ENCODE results near the gene CA5A. TPM values are rescaled to one million over a fixed set of nuclear protein-coding genes. Genes with fewer than 3 reads are reported as not detected.

The CA5A gene
- total RNA-seq = not detected in 2 replicates

DNA sequence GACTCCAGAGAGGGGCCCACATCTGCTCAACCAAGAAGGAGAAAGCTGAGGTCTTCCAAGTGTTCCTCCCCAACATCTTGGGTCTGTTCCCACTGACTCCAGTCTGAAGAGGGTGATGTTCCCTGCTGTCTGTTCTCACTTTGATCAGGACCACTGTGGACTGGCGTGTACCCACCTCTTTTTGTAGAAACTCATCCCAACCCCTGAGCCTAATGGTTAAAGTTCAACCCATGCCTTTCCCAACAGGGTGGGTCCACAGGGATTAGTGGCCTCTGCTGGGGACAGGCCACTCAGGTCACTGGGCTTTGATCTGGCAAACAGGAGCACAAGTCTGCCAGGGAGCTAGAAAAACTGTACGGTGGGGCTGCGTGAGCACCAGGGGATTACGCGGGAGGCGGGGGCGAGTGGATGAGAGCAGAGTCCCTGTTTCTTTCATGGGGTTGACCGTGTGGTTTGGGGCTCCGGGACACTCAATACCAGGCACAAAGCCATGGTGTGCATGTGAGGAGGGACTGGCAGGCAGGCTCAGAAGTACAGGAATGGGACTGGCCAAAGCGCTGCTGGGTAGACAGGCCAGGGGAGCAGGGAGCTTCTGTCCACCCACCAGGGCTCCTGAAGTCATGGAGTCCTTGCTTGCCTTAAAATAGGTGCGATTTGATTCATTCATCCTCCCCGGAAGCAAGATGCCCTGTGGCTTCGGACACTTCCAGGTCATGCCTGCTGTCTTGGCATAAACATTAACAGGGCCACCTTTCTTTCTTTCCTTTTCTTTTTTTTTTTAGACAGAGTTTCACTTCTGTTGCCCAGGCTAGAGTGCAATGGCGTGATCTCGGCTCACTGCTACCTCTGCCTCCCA is at the start of gene CA5A:
Gene CA5A (minus strand): TSS at position 155 of the 856 bp plus-strand sequence. CDS start 79 bp downstream, at position 76.

DNA sequence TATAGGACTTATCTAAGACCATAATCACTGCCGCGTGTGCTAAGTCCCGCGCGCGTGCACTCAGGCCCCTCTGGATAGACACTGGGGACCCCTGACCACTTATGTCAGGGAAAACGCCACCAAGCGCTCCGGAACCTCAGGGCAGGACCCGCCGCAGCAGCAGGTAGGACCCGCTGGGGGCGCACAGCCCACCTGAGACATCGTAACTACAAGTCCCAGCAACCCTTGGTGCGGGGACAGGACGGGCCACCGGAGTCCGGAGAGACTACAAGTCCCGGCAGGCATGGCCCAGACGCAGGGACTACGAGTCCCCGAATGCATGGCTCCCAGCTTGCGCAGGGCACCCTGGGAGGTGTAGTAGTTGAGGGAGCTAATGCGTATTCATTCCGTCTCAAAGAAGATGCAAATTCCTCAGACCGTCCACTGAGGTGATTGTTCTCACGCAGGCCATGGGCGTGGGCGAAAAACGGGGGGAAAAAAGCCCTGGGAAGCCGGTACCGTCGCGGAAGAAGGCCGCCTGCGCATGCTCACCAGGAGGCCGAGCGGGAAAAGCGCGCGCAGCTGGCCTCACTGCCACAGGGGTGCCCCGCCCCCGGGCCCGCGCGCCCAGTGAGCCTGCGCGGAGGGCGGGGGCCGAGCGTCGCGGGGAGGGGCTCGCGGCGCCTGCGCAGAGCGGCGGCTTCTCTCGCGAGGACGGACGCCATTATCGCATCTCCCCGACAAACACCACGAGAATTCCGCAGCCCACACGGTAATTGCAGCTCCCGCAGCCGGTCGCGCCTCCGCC is 14.6 kb upstream of the CA5A start, which contains the start of gene BANP:
Gene BANP (plus strand): TSS at position 670 of the 787 bp plus-strand sequence. CDS start 23,682 bp downstream, outside the sequence.

DNA sequence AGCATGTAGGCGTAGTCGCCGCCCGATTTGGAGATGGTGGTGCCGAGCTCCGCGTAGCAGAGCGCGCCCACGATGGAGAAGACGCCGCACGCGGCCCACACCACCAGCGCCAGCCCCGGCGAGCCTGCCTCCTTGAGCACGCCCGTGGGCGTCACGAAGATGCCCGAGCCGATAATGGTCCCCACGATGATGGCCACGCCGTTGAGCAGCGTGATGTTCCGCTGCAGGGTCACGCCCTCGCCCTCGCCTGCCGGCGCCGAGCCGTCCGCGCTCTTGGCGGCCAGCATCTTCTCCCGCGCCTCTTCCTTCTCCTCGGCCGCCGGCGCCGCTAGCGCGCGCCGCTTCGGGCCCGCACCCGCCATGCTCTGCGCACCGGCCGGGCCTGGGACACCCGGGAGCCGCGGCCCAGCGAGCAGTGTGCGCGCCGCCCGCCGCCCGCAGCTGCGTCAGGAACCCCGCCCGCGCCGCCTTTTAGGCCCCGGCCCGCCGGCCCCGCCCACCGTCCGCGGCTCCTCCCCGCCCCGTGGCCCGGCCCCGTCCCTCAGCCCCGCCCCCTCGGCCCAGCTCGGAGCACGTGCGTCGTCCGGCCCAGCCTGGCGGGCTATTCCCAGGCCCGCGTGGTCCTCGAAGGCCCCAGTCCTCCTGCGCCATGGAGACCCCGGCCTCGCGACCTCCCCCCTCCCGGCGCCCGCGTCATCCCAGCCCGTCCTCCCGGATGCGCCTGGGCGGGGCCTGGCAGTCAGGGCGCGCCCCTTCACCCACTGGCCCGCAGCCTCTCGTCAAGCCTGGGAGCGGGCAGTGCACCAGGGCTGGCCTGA is 67.1 kb downstream of the CA5A start, which contains the start of gene SLC7A5:
Gene SLC7A5 (minus strand): TSS at position 447 of the 818 bp plus-strand sequence. CDS start 85 bp downstream, at position 362.

Other genes with a start within 250 kb of the CA5A start
- gene KLHDC4, start 170.5 kb downstream of the CA5A start, total RNA-seq = 10.0 and 12.0 TPM in 2 replicates
- gene SLC7A5, start 67.0 kb downstream of the CA5A start, total RNA-seq = 17.7 and 116 TPM in 2 replicates
- gene BANP, start 14.9 kb upstream of the CA5A start, total RNA-seq = 17.1 and 20.8 TPM in 2 replicates